ENCODE measurements around the gene CFAP46. TPM values are rescaled to one million over a fixed set of nuclear protein-coding genes. Genes with fewer than 3 reads are reported as not detected.

CFAP46 gene
- total and polyA plus RNA-seq, 9 of the 15 experiments (the other 6 are each of a cell fraction or from before 2014, with no cell fraction given) = not detected

DNA sequence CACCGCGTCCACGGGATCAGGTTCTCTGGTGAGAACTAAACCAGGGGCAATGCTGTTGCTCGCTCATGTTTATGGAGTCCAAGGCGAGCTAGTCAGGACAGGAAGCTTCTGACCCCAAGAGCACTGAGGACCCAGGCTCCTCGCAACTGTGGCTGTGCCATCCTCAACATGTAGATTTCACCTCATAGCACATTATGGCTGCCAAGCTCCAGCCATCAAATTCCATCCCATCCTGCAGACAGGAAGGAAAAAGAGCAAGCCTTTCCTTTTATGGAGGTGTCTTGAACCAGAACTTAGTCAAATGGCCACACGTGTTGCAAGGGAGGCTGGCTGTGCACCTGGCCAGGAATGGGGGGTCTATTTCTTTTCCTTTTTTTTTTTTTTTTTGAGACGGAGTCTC is 140.3 kb downstream of the CFAP46 start:
- H3K79me2 ChIP-seq (ENCODE audit: control insufficient read depth, insufficient read depth, low read length) = no peaks in the 10 kb centered on the region
- intact Hi-C loops (cut with micrococcal nuclease) (no loop called here), in situ Hi-C loops (cut with MboI) (no loop called here)
- ChIA-PET POLR2A (interaction anchor here (0.5 to 0.6 kb wide), 2 partner anchors 49 to 782 kb away, joined by 3 read pairs; no protein-coding TSS in a partner anchor), CTCF (ENCODE audit: low intra/inter-chr PET ratio) (no interaction called here)
- FAIRE-seq (no peak), DNase-seq (ENCODE audit: extremely low read depth in 1 of 4, low spot score in 3 of 4) (no peak), ATAC-seq (no peak)
- H3K27ac ChIP-seq (ENCODE audit: extremely low read depth, low read depth, low read length) = no peak overlapping the region
- H3K9me3 ChIP-seq (replicated peaks; ENCODE audit: control insufficient read depth, insufficient read depth, low read depth, low read length) = no peaks in the 10 kb centered on the region
- no TSS peak for BruUV-seq (replicated peaks)
- peaks cover 0 to 14% of the 10 kb centered on the region in 2 experiments; a peak in 2 of 5 replicates for H3K4me1 ChIP-seq (replicated peaks in 1 of 2; ENCODE audit: control insufficient read depth in 2 of 2, insufficient read depth in 2 of 2, low read length in 2 of 2)
- no peaks in the 10 kb centered on the region for H3K9me1 ChIP-seq (ENCODE audit: control insufficient read depth, insufficient read depth, low read length)
- peaks cover 2 to 25% of the 10 kb centered on the region in 2 experiments; a peak in 3 of 5 replicates for H3K27me3 ChIP-seq (ENCODE audit: control insufficient read depth in 2 of 2, insufficient read depth in 2 of 2, low read length in 2 of 2)
- peak; percentile 59; the same call in 1 of the 2 replicates for TF ChIP-seq BCOR (IDR thresholded peaks at IDR 0.05)
- TF ChIP-seq HMG20A (CRISPR knock-in tag; conservative IDR thresholded peaks at IDR 0.05) = no peak
- no peak for TF ChIP-seq ZNF696 (CRISPR knock-in tag; conservative IDR thresholded peaks at IDR 0.05)
- TF ChIP-seq HLTF (IDR thresholded peaks at IDR 0.05) = 0 out of 2 replicates have a peak, but pooled peaks have one; percentile 13
- no peak overlapping the region for H3K9ac ChIP-seq (ENCODE audit: insufficient read depth in 1 of 2, low read depth in 2 of 2, low read length in 2 of 2)
- H4K20me1 ChIP-seq (replicated peaks; ENCODE audit: control insufficient read depth, insufficient read depth, low read length) = no peaks in the 10 kb centered on the region
- no peaks in the 10 kb centered on the region for H3K36me3 ChIP-seq (ENCODE audit: control insufficient read depth, insufficient read depth, low read length)
- H3K4me2 ChIP-seq (ENCODE audit: insufficient read depth, low read length) = no peak overlapping the region
- WGBS (ENCODE audit: insufficient coverage, low coverage, missing lambda C conversion rate) = 24% methylated on average over 7 of the region's 8 CpGs
- no peak overlapping the region for H3K4me3 ChIP-seq
- no peak overlapping the region for H2AFZ ChIP-seq (ENCODE audit: low read depth, low read length)

GRCh38 chr10:132799865-132800264 is 142.5 kb downstream of the CFAP46 start:
- H2AFZ ChIP-seq (ENCODE audit: low read depth, low read length) = no peak overlapping the region
- 16% methylated on average over 7 of the region's 11 CpGs for WGBS (ENCODE audit: insufficient coverage, low coverage, missing lambda C conversion rate)
- ChIA-PET CTCF (ENCODE audit: low intra/inter-chr PET ratio) (no interaction called here), POLR2A (interaction anchor here (1.0 kb wide), 1 partner anchor 175 kb away, joined by 3 read pairs; no protein-coding TSS in a partner anchor)
- BruUV-seq (replicated peaks) = no TSS peak
- H3K27me3 ChIP-seq (ENCODE audit: control insufficient read depth in 2 of 2, insufficient read depth in 2 of 2, low read length in 2 of 2) = peaks cover 2 to 30% of the 10 kb centered on the region in 2 experiments; a peak in 3 of 5 replicates
- no peaks in the 10 kb centered on the region for H3K36me3 ChIP-seq (ENCODE audit: control insufficient read depth, insufficient read depth, low read length)
- H3K79me2 ChIP-seq (ENCODE audit: control insufficient read depth, insufficient read depth, low read length) = no peaks in the 10 kb centered on the region
- intact Hi-C loops (cut with micrococcal nuclease) = loop anchor here (10.0 kb wide), 1 partner anchor 145 kb away; no protein-coding TSS in a partner anchor
- no peak for FAIRE-seq
- H3K4me2 ChIP-seq (ENCODE audit: insufficient read depth, low read length) = no peak overlapping the region
- H3K9me1 ChIP-seq (ENCODE audit: control insufficient read depth, insufficient read depth, low read length) = no peaks in the 10 kb centered on the region
- in situ Hi-C loops (cut with MboI) = no loop called here
- no peak overlapping the region for H3K27ac ChIP-seq (ENCODE audit: extremely low read depth, low read depth, low read length)
- no peak for ATAC-seq
- no peak overlapping the region for H3K9ac ChIP-seq (ENCODE audit: insufficient read depth in 1 of 2, low read depth in 2 of 2, low read length in 2 of 2)
- peaks cover 0 to 7% of the 10 kb centered on the region in 2 experiments; a peak in 2 of 5 replicates for H3K4me1 ChIP-seq (replicated peaks in 1 of 2; ENCODE audit: control insufficient read depth in 2 of 2, insufficient read depth in 2 of 2, low read length in 2 of 2)
- no peak overlapping the region for H3K4me3 ChIP-seq
- no peak for DNase-seq (ENCODE audit: extremely low read depth in 1 of 4, low spot score in 3 of 4)
- H4K20me1 ChIP-seq (replicated peaks; ENCODE audit: control insufficient read depth, insufficient read depth, low read length) = no peaks in the 10 kb centered on the region
- no peaks in the 10 kb centered on the region for H3K9me3 ChIP-seq (replicated peaks; ENCODE audit: control insufficient read depth, insufficient read depth, low read depth, low read length)
- TF ChIP-seq TSC22D4 (tag; IDR thresholded peaks at IDR 0.05) = no peak
- TF ChIP-seq TEAD1 (CRISPR knock-in tag; IDR thresholded peaks at IDR 0.05) = no peak
- TF ChIP-seq RFX1 (IDR thresholded peaks at IDR 0.05) = no peak
- no peak for TF ChIP-seq AFF1 (IDR thresholded peaks at IDR 0.05; ENCODE audit: low read depth in 1 of 2, partially characterized antibody in 2 of 2)
- no peak for TF ChIP-seq DEAF1 (CRISPR knock-in tag; IDR thresholded peaks at IDR 0.05)
